Measurements from ENCODE around the gene IGFBPL1. TPM values are rescaled to one million over a fixed set of nuclear protein-coding genes. Genes with fewer than 3 reads are reported as not detected.

Gene IGFBPL1
- total RNA-seq, 1 experiment from 2014 or later, result 37.9 TPM

GRCh38 chr9:38417003-38417945 is 7.0 kb downstream of the IGFBPL1 start:
- Histone ChIP-seq H3K23ac (ENCODE audit: insufficient read length, low read depth, low read length) (no peak overlapping the region), H3K4me1 (ENCODE audit: insufficient read depth, low read length) (no peaks in the 10 kb centered on the region; the same call in 1 of the 2 replicates), H2BK15ac (ENCODE audit: low read depth, low read length) (no peak overlapping the region), H4K91ac (ENCODE audit: insufficient read length, low read depth, low read length) (no peak overlapping the region), H3K4me2 (ENCODE audit: insufficient read depth, insufficient read length, low read length) (no peak overlapping the region), H2BK120ac (ENCODE audit: low read depth, low read length, poor library complexity, severe bottlenecking) (no peak overlapping the region), H2BK20ac (ENCODE audit: low read depth, low read length, poor library complexity, severe bottlenecking) (no peak overlapping the region), H3K4ac (ENCODE audit: low read depth, low read length) (no peak overlapping the region), H4K5ac (ENCODE audit: insufficient read length, low read depth, low read length) (no peak overlapping the region), H3K23me2 (ENCODE audit: insufficient read length, low read depth, low read length, poor library complexity, severe bottlenecking) (no peaks in the 10 kb centered on the region), H3K27me3 (ENCODE audit: insufficient read depth, low read length) (no peaks in the 10 kb centered on the region; the same call in 1 of the 2 replicates), H3K9me3 (ENCODE audit: control insufficient read depth, low read depth, low read length) (no peaks in the 10 kb centered on the region), H3K79me2 (ENCODE audit: insufficient read depth, low read length) (no peaks in the 10 kb centered on the region), H3K9ac (ENCODE audit: extremely low read depth, insufficient read length, low read length) (no peak overlapping the region), H2AFZ (ENCODE audit: low read length) (no peak overlapping the region), H2BK12ac (ENCODE audit: insufficient read length, low read depth, low read length) (no peak overlapping the region), H2AK5ac (ENCODE audit: insufficient read length, low read length) (no peak overlapping the region), H3K18ac (ENCODE audit: insufficient read length, low read depth, low read length) (no peak overlapping the region), H2BK5ac (ENCODE audit: insufficient read length, low read length) (no peak overlapping the region), H3K14ac (ENCODE audit: insufficient read depth, low read length) (no peak overlapping the region), H4K20me1 (ENCODE audit: control insufficient read depth, insufficient read depth, insufficient read length) (no peaks in the 10 kb centered on the region), H3K56ac (ENCODE audit: insufficient read length, low read depth, low read length) (no peak overlapping the region), H3K79me1 (ENCODE audit: insufficient read depth, low read depth, low read length, poor library complexity, severe bottlenecking) (no peaks in the 10 kb centered on the region), H4K8ac (replicated peaks; ENCODE audit: insufficient read length, low read depth, low read length) (no peak overlapping the region), H3K27ac (ENCODE audit: insufficient read length, low read depth, low read length) (no peak overlapping the region), H3T11ph (ENCODE audit: low read length) (no peak overlapping the region)
- Mint-ChIP-seq H3K36me3 (ENCODE audit: insufficient read depth in 1 of 3, low read depth in 3 of 3) (peaks cover 0 to 3% (median 0%) of the 10 kb centered on the region in 3 experiments; a peak in 2 of 7 replicates), H3K27ac (no peak overlapping the region; a peak in 1 of 7 replicates), H3K4me3 (no peak overlapping the region), H3K4me1 (peaks cover 44 to 62% of the 10 kb centered on the region in 2 experiments), H3K9me3 (no peaks in the 10 kb centered on the region), H3K27me3 (ENCODE audit: low read depth) (peaks cover 3% of the 10 kb centered on the region)
- TF ChIP-seq, protein P1, sequence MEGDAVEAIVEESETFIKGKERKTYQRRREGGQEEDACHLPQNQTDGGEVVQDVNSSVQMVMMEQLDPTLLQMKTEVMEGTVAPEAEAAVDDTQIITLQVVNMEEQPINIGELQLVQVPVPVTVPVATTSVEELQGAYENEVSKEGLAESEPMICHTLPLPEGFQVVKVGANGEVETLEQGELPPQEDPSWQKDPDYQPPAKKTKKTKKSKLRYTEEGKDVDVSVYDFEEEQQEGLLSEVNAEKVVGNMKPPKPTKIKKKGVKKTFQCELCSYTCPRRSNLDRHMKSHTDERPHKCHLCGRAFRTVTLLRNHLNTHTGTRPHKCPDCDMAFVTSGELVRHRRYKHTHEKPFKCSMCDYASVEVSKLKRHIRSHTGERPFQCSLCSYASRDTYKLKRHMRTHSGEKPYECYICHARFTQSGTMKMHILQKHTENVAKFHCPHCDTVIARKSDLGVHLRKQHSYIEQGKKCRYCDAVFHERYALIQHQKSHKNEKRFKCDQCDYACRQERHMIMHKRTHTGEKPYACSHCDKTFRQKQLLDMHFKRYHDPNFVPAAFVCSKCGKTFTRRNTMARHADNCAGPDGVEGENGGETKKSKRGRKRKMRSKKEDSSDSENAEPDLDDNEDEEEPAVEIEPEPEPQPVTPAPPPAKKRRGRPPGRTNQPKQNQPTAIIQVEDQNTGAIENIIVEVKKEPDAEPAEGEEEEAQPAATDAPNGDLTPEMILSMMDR (conservative IDR thresholded peaks at IDR 0.05), result peak; percentile 92
- no CpG with 5 or more reads among the region's 8 CpGs for WGBS (ENCODE audit: extremely low coverage, insufficient read length, low lambda C conversion rate)
- DNase-seq, result peak; percentile 80
